Measurements from ENCODE around the gene STX8.

DNA sequence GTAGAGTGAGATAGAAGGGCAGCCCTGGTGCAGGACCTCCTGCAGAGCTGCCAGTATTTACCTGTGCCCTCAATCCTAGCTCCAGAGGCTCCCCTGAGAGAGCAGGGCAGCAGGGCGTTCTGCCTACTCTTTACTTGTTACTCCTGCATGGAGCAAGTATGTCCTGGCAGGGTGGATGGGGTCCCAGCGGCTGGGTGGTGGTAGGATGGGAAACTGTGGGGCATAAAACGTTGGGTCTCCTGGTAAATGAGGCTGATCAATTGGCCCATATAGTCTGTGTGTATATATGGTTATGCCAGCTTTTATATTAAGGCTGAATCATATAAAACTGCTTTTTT lies 362.3 kb downstream of the STX8 start:
- TF ChIP-seq TAF1 (IDR thresholded peaks at IDR 0.05; ENCODE audit: borderline replicate concordance, low read depth, low read length) (no peak), POLR2AphosphoS5 (IDR thresholded peaks at IDR 0.05; ENCODE audit: low read depth, low read length) (no peak), POLR2A (IDR thresholded peaks at IDR 0.05; ENCODE audit: low read depth, low read length) (no peak)

Data from GM12892 (cell line).